HG02678 (cell line): ENCODE measurements around the gene AP1S3.
A peak's percentile ranks its signal among the peaks of the same experiment; 100 is the strongest.
"Not testable (repeated sequence)": the region's sequence is repeated elsewhere in the genome, so short reads cannot be mapped to it uniquely, and the experiment has no call there.

ENCODE experiments used
- ATAC-seq: cut with Tn5 transposase; IDR thresholded peaks from one replicate; pipeline ENCODE4 v1.9.1; 2021; ENCODE audit warnings: mild to moderate bottlenecking, moderate library complexity; ENCODE audit not compliant: unreplicated experiment

AP1S3 gene

DNA sequence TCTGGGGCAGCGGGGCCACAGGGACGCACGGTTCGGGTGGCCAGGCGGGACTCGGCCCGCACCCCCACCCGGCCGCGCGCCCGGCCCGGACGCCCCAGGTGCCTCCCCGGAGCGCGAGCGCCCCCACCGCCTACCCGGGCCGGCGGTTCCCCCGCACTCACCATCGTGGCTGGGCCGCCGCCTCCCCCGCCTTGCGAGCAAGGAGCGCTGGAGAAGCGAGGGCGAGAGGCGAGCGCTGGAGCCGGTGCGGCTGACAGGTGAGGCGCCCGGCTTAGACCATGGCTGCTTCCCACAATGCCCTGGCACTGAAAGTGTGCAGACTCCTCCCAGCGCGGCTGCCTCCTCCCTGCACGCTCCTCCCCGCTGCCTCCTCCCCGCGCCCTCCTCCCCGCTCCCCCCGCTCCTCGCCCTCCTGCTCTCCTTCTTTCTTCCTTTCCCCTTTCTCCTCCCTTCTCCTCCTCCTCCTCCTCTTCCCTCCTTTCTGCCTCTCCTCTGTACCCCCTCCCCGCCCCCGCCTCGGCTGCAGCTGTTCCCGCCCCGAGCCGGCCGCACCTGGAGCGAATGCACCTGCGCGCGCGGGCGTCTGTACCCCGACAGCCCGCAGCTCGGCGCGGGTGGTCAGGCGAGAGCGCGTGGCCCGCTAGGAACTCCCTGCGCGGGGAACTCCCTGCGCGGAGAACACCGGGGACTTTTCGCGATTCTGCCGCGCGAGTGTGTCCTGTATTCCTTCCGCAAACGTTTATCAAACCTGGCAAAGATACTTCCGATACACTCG lies at the start of gene AP1S3:
Gene AP1S3, minus strand, starts transcription at position 296 of the 775 bp plus-strand sequence. Its CDS starts 132 bp downstream, at position 164.
- peak; percentile 71 for ATAC-seq

DNA sequence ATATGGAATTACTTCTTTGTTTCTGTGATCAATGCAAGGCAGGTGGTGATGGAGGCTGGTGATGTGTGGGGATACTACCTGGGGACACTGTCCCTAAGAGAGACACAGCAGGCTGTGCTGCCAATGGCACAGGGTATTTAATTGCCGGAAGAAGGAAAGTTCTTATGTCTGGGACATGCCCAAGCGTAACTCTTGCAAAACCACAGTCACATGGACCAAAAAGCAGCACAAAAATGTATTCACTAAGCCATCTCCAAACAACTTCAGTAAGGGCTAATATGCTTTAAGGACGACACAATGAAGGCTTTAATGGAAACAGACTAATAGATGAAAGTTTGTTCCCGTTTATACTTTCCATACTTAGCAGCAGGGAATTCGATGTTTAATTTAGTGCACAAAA lies 49.7 kb upstream of the AP1S3 start:
- ATAC-seq: no peak

DNA sequence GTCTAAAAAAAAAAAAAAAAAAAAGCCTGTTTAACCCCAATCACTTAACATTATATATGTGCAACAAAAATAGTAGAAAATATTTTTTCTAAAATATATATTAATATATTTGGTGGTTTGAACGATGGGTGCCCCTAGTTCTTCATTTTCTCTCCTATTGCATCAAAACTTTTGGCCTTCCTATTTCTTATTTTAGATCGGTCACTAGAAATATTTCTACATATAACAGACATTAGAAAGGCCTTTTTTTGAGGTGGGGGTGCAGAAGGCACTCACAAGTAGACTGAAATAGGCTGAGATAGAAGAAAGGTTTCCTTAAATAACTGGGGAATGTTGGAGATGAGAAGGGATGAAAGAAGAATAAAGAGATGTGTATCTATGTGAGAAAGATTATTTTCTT lies 49.3 kb upstream of the AP1S3 start:
- no peak for ATAC-seq

DNA sequence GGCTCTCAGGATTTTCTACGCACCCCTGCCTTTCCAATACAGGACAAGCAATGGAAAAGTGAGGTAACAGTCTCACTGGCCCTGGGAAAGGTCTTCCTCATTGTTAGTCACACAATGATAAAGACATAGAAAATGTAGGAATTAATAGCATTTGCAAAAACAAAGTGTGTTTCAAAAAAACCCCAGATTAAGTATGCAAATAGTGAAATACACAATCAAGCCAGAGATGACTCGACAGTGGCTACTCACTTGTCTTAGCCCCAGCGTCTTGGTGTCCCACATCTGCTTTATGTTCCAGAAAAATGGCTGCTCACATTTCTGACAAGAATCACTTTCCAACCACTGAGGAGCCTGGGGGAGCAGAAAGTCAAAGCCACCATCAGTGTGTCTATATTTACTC lies 47.0 kb upstream of the AP1S3 start:
- peak; percentile 90 for ATAC-seq

DNA sequence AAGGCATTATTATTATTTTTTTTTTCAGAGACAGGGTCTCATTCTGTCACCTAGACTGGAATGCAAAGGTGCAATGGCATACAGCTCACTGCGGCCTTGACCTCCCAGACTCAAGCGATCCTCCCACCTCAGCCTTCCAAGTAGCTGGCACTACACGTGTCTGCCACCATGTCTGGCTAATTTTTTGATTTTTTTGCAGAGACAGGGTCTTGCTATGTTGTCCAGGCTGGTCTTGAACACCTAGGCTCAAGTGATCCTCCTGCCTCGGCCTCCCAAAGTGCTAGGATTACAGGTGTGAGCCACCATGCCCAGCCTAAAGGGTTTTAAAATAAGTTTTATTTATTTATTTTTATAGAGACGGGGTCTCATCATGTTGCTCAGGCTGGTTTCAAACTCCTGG lies 45.3 kb upstream of the AP1S3 start:
- no peak for ATAC-seq

DNA sequence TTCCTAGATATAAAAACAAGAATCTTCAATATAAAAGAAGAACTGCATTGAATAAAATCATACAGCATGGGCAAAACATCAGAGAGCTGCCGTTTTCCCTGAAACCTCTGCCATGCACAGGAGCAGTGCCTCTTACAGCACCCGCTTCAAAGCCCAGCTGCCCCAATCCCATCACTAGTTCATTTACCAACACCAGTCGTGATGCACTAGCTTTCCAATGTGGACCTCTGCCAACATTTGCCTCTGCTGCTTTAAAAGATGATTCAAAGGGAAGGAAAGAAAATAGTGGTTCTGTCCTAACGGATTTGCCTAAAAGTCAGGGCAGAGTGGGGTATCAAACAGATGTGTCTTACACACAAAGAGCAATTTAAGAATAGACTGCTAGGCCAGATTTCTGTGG lies 43.4 kb upstream of the AP1S3 start:
- ATAC-seq: no peak

DNA sequence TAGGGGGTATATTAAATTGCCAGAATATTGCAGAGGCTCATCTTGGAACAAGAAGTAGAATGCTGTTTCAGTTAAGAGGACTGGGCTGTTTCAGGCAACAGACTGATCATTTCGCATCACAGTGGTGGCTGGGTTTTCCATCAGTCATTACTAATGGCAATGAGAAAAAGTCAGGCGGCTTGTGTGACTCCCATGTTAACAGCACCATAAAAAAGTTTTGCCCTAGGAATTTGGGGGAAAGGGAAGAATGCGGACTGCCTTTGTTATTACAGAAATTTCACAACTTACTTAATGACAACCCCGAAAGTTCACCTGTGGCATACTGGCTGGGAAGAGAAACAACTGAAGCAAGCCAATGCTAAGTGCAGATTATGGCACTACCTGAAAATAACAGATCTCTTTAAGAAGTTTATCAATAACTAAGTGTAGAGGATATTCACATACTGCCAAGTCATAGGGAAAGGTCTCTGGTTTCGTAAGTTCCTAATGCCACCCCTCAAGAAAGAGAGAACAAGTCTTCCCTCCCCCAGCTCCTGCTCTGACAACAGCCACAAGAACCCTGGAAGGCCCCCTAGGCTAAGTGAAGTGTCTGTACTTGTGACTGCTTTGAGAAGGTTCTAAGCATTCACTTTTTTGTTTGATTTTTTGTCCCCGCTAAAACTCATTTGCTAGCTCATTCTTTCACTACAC lies 40.5 kb upstream of the AP1S3 start:
- peak; percentile 84 for ATAC-seq

DNA sequence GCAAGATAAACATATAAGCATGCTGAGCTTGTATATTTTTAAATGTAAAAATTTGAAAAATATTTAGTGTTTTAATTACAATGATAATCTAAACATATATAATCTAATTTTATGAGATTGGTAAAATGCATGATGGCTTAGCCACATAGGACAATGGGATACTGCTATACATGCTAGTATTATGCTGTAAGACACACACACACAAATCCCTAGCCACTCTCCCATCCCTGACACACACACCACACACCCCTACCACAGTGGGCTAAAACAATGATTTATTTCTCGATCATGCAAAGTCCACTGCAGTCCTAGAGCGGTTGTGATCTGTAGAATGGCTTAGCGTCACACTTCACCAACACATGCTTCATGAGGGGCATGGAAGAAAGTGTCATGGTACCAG lies 36.3 kb upstream of the AP1S3 start:
- ATAC-seq: no peak

DNA sequence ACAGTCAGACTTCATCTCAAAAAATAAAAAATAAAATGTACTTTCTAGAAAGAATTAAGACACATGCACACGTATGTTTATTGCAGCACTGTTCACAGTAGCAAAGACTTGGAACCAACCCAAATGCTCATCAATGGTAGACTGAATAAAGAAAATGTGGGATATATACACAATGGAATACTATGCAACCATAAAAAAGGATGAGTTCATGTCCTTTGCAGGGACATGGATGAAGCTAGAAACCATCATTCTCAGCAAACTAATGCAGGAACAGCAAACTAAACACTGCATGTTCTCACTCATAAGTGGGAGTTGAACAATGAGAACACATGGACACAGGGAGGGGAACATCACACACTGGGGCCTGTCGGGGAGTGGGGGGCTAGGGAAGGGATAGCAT lies 35.4 kb upstream of the AP1S3 start:
- ATAC-seq: not testable (repeated sequence)

DNA sequence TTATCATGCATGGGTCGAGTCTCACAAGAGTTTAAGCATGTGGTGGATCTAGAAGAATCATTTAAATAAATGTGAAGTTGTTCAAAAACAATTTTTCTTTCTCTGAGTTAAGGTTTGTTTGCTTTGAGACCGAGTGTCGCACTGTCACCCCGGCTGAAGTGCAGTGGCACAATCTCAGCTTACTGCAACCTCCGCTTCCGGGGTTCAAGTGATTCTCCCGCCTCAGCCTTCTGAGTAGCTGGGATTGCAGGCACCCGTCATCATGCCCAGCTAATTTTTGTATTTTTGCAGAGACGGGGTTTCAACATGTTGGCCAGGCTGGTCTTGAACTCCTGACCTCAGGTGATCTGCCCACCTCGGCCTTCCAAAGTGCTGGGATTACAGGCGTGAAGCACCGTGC lies 34.3 kb upstream of the AP1S3 start:
- ATAC-seq: not testable (repeated sequence)

DNA sequence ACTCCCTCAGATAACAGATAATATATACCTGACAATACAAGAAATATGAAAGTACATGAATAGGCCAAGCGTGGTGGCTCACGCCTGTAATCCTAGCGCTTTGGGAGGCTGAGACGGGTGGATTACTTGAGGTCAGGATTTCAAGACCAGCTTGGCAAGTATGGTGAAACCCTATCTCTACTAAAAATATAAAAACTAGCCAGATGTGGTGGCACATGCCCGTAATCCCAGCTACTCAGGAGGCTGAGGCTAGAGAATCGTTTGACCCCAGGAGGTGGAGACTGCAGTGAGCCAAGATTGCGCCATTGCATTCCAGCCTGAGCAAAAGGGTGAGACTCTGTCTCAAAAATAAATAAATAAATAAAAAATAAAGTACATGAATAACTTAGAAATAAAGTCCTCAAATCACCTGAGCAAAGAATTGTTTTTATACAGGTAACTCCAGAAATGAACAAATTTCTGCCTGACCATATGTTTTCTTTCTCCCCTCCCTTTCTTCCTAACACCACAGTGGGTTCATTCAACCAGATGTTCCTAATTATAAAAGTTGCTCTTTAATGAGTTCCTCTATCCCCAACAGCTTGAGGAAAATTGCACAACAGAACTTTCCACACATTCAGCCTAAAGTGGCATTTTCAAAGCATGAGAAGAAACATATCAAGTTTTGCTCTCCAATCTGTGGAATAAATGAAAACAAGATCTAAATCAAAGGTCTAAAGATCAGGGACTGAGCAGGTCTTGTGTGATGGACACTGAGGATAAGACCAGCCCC lies 33.6 kb upstream of the AP1S3 start:
- ATAC-seq: no peak

DNA sequence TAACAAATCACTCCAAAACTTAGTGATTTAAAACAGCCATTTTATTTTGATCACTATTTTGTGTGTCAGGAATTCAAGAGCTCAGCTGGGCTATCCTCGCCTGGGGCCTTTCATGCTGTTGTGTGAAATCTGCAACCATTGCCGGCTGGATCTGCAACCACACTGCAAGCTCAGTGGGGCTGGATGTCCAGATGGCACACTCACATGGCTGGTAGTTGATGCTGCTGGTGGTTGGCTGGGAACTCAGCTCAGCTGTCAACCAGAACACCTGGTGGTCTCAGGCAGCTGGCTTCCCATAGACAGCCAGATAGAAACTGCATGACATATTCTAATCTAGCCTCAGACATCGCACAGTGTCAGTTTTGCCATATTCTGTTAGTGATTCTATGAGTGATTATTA lies 30.6 kb upstream of the AP1S3 start:
- ATAC-seq: peak; percentile 87

DNA sequence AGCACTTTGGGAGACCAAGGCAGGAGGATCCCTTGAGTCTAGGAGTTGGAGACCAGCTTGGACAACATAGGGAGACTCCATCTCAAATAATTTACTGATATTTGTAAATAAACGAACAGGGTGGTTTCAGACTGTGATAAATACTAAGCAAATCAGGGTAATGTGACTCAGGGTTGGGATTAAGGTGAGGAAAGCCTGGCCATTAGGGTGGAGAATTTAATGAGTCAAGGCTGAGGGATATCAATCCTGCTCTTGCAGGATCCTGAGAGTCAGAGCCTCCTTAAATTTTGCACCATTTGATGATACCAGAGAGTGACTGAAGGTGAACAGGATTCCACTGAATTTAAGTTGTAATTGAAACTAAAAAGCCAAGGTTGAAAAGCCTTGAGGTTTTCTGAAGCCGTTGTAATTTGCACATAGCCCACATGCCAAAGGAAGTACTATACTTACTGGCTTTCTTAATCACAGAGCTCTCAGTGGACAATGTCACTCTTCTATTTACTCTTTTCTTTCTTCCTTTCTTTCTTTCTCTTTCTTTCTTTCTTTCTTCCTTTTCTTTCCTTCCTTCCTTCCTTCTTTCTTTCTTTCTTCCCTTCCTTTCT lies 28.6 kb upstream of the AP1S3 start:
- ATAC-seq: no peak

DNA sequence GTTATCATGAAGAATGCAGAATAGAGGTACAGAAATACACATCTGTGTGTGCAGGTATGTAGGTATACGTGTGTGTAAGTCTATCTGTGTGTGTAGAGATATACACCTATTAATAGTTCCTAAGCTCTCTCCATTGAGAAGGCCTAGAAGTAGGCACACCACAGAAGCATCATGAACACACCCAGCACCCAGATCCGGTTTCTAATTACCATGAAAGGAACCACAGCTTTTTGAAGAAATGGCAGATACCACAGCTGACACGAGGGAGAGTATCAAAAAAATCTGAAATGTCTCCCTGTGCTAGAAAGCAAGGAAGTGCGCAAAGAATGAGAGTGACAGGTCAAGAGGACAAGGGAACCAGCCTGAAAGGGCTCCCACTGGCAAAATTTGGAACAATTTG lies 27.7 kb upstream of the AP1S3 start:
- ATAC-seq: no peak

DNA sequence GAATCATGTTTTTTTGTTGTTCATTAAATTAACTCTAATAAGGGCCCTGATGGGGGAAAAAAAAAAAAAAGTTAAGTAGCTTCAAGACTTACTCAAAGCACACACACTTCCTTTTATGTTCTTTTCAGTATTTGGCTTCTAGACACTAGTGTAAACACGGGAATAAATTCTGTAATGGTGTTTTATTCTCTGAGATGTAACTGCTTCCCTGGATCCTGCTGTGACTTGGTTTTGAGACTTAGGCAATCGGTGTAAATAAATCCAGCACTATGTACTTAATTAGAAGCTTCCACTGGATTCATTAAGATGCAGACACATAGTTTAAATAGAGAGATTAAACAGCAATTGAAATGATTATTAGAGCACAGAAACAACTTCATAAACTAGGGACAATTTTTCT lies 26.1 kb upstream of the AP1S3 start:
- no peak for ATAC-seq

DNA sequence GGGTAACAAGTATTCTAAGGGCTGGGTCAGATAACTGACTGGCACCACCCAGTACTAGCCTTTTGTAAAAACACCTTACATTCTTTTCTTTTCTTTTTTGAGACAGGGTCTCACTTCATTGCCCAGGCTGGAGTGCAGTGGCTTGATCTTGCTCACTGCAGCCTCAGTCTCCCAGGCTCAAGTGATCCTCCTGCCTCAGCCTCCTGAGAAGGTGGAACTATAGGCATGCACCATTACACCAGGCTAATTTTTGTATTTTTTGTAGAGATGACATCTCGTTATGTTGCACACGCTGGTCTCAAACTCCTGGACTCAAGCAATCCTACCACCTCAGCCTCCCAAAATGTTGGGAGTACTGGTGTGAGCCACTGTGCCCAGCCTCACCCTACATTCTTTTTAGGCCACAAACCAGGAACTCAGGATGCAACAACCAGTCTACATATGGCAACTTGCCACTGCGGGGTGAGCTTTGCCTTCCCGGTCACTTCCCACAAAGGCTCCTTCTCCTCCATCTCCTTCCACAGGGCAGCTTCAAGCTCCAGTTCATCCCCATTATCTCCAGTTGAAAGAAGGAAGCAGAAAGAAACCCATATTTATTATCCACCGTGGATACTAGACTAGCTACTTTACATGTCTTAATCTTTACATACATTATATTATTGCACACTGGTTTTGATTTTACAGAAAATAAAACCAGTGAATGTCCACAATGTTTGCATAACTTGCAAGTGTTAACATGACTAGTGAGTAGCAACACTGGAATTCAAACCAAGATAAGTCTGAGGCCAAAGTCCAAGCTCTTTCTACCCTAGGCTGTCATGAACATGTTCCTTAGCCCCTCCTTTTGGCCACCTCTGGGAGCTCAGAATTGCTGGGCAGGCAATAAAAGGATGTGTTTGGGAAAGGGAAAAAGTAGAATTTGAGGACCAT lies 23.7 kb upstream of the AP1S3 start:
- ATAC-seq: no peak

DNA sequence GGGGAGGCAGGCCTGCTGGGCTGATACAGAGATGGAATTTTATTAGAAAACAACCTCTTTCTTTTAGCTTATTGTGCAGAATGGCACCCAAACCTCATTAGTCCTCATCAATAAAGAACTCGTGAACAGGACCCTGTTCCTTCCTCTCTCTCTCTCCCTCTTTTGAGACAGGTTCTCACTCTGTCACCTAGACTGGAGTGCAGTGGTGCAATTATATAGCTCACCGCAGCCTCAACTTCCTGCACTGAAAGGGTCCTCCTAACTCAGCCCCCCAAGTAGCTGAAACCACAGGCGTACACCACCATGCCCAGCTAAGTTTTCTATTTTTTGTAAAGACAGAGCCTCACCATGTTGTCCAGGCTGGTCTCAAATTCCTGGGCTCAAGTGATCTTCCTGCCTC lies 21.7 kb upstream of the AP1S3 start:
- no peak for ATAC-seq

DNA sequence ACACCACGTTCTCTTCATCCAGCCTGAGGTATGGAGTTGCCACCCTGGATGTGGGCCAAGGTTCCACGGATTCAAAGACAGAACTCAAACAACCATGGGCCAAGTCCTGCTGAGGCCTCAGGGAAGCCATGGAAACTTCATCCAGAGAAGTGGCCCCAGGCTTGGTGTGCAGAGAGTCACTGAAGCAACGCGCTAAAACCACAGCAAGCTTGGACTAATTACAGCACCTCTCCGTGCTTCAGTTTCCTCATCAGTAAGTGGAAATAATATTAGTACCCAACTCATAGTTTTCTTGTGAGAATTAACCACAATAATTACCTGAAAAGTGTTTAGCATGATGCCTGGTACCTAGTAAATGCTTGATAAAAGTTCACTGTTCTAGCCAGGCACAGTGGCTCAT lies 19.2 kb upstream of the AP1S3 start:
- no peak for ATAC-seq

DNA sequence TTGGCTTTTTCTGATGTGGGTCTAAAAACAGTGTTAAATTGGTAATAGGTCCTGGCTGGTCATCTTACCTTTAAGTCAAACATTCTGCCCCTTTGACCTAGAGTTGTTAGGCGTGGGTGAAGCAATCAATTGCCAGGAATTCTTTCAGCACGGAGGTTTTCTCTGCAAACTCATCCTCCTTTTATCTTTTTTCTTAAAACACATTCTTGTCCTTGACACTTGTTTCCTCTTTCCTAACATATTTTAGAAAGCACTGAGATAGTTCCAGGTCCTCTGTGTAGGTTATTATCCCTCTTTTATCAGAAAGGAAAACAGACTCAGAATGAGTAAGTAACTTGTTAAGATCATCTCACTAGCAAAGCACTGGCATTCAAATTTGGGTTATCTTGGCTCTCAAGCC lies 18.6 kb upstream of the AP1S3 start:
- ATAC-seq: no peak

DNA sequence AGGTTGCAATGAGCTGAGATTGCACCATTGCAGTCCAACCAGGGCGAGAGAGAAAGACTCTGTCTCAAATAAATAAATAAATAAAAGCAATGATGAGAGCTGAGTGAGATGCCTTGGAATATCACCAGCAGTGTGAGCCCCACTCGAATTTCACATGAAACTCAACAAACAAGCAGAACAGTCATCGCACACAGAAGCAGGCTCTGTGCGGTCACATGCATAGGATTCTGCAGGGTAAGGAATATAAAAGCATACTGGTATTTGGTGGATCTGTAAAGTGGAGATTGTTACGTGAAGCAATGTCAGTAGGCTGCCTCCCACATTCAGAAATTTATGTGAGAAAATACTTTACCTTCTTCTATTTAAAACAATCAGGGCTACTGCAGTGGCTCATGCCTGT lies 18.0 kb upstream of the AP1S3 start:
- ATAC-seq: no peak
